ENCODE results near the gene MYO3B.

Gene MYO3B

DNA sequence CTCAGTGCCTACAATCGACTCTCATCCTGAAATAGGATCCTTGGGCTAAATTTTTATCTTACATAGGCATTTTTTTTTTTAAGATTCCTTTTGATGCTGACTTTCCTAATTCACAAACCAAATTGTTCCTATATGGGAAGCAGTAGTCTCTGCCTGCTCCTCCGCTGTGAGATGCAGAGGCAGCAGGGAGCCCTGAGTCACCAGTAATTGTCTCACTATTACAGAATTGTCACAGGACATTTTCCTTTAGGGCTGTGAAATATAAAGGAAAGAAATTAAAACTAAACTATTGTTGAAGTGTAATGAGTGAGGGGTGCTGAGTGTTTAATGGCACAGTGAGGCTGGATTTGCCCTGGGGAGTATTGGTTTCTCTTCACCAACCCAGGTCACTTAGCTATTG lies 63.8 kb downstream of the MYO3B start:
- Histone ChIP-seq H3K27me3 (ENCODE audit: insufficient read depth, low read length) (no peaks in the 10 kb centered on the region), H3K4me1 (ENCODE audit: insufficient read depth, low read length) (peaks cover 3% of the 10 kb centered on the region; the same call in 1 of the 2 replicates), H3K36me3 (ENCODE audit: insufficient read depth, low read depth, low read length) (no peaks in the 10 kb centered on the region), H3K9me3 (ENCODE audit: insufficient read depth, low read depth, low read length) (no peaks in the 10 kb centered on the region), H3K9ac (ENCODE audit: low read depth, low read length) (no peak overlapping the region), H3K4me3 (ENCODE audit: low read length) (no peak overlapping the region), H3K27ac (ENCODE audit: low read length) (no peak overlapping the region)

DNA sequence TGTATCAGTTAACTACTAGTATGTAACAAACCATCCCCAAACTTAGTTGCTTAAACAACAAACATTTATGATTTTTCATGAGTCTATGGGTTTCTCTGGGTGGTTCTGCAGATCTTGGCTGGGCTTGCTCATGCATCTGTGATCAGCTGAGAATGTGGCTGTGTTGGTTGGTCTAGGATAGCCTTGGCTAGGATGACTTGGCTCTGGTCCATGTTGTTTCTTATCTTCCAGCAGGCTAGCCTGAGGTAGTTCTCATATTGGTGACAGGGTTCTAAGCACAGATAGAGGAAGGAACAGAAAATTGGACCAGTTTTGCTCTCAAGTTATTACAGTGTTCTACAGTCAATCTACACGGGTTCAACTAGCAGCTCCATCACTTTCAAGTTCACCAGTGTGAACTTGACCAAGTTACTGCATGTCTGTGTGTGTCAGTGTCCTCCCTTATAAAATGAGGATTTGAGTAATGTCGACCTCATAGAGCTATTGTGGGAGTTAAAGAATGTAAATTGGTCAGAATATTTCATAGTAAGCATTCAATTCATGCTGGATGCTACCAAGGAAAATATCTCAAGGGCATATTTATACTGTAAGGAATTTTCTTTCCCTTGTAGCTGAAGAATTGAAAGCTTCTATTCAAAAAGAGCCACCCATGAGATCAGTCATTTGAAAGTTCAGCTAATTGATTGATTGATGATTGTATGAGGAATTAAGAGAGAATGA lies 65.3 kb downstream of the MYO3B start:
- Histone ChIP-seq H3K27me3 (ENCODE audit: insufficient read depth, low read length) (no peaks in the 10 kb centered on the region), H3K9ac (ENCODE audit: low read depth, low read length) (no peak overlapping the region), H3K4me3 (ENCODE audit: low read length) (no peak overlapping the region), H3K27ac (ENCODE audit: low read length) (no peak overlapping the region), H3K36me3 (ENCODE audit: insufficient read depth, low read depth, low read length) (no peaks in the 10 kb centered on the region), H3K4me1 (ENCODE audit: insufficient read depth, low read length) (no peaks in the 10 kb centered on the region), H3K9me3 (ENCODE audit: insufficient read depth, low read depth, low read length) (no peaks in the 10 kb centered on the region)

DNA sequence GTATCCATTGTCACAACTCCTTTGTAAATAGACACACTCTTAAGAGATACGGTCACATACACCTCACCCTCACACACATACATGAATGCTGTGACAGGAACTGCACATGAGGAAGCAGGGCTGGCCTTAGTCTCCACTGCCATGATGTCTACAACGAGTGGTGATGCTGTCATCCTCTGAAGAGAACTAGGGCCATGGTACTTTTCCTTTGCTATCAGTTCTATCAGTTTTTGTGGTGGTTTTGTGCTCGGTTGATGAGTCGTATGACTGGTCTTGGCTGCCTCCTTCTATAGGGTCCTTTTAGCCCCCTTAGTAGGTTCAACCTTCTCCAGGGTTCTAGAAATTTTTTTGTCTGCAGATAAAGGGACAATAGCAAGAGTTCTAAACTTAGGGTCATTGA lies 66.0 kb downstream of the MYO3B start:
- Histone ChIP-seq H3K27ac (ENCODE audit: low read length) (no peak overlapping the region), H3K9ac (ENCODE audit: low read depth, low read length) (no peak overlapping the region), H3K27me3 (ENCODE audit: insufficient read depth, low read length) (no peaks in the 10 kb centered on the region), H3K4me3 (ENCODE audit: low read length) (no peak overlapping the region), H3K9me3 (ENCODE audit: insufficient read depth, low read depth, low read length) (no peaks in the 10 kb centered on the region), H3K4me1 (ENCODE audit: insufficient read depth, low read length) (no peaks in the 10 kb centered on the region), H3K36me3 (ENCODE audit: insufficient read depth, low read depth, low read length) (no peaks in the 10 kb centered on the region)

DNA sequence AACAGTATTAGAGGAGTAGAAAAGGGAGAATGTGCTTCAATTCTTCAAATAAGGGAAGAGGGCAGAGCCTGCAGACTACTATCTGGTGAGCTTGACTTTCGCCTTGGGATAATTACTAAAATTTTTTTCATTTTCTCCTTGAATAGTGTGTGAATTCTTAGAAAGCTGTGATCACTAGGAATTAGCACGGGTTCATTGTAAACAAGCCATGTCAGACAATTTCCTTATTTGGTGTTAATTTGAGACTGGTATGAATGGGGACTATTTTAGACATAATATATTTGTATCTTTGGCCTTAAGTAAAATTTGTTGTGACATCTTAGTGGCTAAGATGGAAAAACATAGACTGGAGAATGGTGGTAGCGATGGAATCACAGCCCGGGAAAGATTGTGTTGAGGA lies 66.6 kb downstream of the MYO3B start:
- Histone ChIP-seq H3K27me3 (ENCODE audit: insufficient read depth, low read length) (no peaks in the 10 kb centered on the region), H3K9ac (ENCODE audit: low read depth, low read length) (no peak overlapping the region), H3K4me1 (ENCODE audit: insufficient read depth, low read length) (no peaks in the 10 kb centered on the region), H3K27ac (ENCODE audit: low read length) (no peak overlapping the region), H3K36me3 (ENCODE audit: insufficient read depth, low read depth, low read length) (no peaks in the 10 kb centered on the region), H3K4me3 (ENCODE audit: low read length) (no peak overlapping the region), H3K9me3 (ENCODE audit: insufficient read depth, low read depth, low read length) (no peaks in the 10 kb centered on the region)

DNA sequence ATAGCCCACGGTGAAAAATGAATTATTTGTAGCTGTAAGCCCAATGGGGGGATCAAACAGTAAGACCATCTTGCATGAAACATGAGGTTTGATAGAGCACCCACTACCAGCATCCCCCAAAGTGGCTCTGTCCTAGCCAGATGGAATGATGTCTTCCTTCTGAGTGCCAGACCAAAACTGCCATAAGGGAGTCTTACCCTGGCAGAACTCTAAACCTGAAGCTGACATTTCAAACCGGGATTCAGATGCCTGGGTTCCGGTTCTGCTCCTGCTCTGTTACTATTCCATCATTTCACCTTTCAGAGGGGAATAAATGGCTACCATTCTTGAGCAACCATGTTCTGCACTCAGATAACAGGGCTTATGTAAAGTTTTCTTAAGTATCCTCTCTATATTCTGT lies 67.4 kb downstream of the MYO3B start:
- Histone ChIP-seq H3K36me3 (ENCODE audit: insufficient read depth, low read depth, low read length) (no peaks in the 10 kb centered on the region), H3K9me3 (ENCODE audit: insufficient read depth, low read depth, low read length) (no peaks in the 10 kb centered on the region), H3K9ac (ENCODE audit: low read depth, low read length) (no peak overlapping the region), H3K27ac (ENCODE audit: low read length) (no peak overlapping the region), H3K4me3 (ENCODE audit: low read length) (no peak overlapping the region), H3K4me1 (ENCODE audit: insufficient read depth, low read length) (no peaks in the 10 kb centered on the region), H3K27me3 (ENCODE audit: insufficient read depth, low read length) (no peaks in the 10 kb centered on the region)

DNA sequence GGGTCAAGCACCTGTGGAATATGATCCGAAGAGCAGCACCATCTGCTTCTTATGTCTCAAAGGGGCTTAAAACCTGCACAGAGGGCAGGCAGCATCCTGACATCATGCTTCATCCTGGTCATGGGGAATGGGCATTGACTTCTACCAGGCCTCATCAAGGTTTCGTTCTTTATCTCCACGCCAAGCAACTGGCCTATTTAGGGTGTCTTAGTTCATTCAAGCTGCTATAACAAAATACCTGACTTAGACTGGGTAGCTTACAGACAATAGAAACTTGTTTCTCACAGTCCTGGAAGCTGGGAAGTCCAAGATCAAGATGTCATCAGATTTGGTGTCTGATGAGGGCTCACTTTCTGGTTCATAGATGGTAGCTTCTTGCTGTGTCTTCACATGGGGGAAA lies 69.4 kb downstream of the MYO3B start:
- H3K9ac ChIP-seq (ENCODE audit: low read depth, low read length), result no peak overlapping the region
- no peak overlapping the region for H3K4me3 ChIP-seq (ENCODE audit: low read length)
- H3K36me3 ChIP-seq (ENCODE audit: insufficient read depth, low read depth, low read length), result no peaks in the 10 kb centered on the region
- no peaks in the 10 kb centered on the region for H3K9me3 ChIP-seq (ENCODE audit: insufficient read depth, low read depth, low read length)
- H3K27me3 ChIP-seq (ENCODE audit: insufficient read depth, low read length), result no peaks in the 10 kb centered on the region
- H3K4me1 ChIP-seq (ENCODE audit: insufficient read depth, low read length), result no peaks in the 10 kb centered on the region
- no peak overlapping the region for H3K27ac ChIP-seq (ENCODE audit: low read length)

DNA sequence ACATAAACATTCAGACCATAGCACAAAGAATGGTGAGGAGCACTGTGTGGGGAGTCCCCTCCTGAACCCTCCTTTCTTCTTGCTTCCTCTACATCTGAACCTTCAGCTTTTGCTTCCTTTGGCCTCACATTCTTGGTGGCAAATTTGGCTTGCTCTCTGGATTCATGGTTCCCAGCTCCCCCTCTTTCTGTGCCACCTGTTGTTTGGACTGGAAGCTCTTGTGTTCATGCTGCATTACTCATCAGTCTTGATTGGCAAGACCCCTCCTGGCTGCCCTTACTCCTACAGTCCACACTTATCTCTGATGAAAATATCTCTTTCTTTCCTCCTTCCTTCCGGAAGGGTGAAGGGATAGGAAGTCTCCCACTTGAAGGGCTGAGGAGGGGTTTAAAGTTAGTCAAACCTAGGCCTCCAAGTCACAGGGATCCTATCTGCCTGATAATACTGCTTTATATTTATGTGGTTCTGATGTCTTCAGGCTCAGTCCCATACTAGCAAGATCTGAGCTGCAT lies 70.0 kb downstream of the MYO3B start:
- Histone ChIP-seq H3K4me3 (ENCODE audit: low read length) (no peak overlapping the region), H3K27me3 (ENCODE audit: insufficient read depth, low read length) (no peaks in the 10 kb centered on the region), H3K4me1 (ENCODE audit: insufficient read depth, low read length) (no peaks in the 10 kb centered on the region), H3K36me3 (ENCODE audit: insufficient read depth, low read depth, low read length) (no peaks in the 10 kb centered on the region), H3K27ac (ENCODE audit: low read length) (no peak overlapping the region), H3K9me3 (ENCODE audit: insufficient read depth, low read depth, low read length) (no peaks in the 10 kb centered on the region), H3K9ac (ENCODE audit: low read depth, low read length) (no peak overlapping the region)

DNA sequence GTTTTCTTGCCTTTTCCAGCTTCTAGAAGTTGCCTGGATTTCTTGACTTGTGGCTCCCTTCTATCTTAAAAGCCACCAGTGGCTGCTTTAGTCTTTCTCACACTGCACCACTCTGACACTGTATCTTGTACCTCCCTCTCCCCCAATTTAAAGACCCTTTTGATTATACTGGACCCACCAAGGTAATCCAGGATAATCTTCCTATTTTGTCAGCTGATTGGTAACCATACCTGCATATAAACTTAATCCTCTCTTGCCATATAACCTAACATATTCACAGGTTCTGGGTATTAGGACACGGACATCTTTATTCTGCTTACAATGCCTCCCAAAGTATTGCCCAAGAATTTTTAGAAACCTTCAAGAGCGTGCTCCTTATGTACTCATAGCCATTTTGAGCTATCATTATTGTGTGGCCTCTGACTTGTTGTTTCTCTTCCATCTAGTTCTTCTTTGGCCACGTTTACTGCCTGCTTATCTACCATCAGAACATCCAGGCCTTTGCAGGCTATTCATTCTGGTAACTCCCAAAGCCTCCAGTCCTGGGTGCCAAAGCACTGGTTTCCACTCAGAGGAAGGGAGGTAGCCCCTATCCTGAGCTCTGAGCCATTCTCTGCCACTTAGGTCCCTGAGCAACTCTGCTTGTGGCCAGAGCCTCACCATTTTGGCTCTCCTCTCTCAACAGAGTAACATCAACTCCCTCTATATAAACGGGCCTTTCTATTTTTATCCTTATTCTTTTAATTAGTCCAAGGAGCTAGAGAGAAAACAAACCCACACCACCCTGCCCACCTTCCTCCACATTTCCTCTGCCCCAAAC lies 70.8 kb downstream of the MYO3B start:
- no peak overlapping the region for H3K27ac ChIP-seq (ENCODE audit: low read length)
- no peaks in the 10 kb centered on the region for H3K27me3 ChIP-seq (ENCODE audit: insufficient read depth, low read length)
- H3K4me3 ChIP-seq (ENCODE audit: low read length), result no peak overlapping the region
- H3K4me1 ChIP-seq (ENCODE audit: insufficient read depth, low read length), result no peaks in the 10 kb centered on the region
- H3K9me3 ChIP-seq (ENCODE audit: insufficient read depth, low read depth, low read length), result no peaks in the 10 kb centered on the region
- no peak overlapping the region for H3K9ac ChIP-seq (ENCODE audit: low read depth, low read length)
- no peaks in the 10 kb centered on the region for H3K36me3 ChIP-seq (ENCODE audit: insufficient read depth, low read depth, low read length)

DNA sequence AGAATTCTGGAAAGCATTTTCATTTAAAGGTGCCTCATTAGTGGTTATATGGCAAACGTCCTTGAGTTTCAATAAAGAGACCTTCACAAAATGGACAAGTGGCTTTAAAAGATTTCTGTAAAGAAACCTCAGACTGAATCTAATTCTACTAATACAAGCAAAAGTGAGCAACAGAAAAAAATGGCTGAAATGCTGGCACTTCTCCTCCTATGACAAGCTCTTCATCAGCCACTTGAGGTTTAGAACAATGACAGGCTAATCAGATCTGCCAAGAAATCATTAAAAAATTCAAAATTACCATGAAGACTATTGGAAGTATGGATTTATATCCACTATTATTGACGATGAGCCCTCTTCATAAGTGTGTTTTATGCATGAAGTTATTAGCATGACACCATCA lies 71.8 kb downstream of the MYO3B start:
- Histone ChIP-seq H3K9ac (ENCODE audit: low read depth, low read length) (no peak overlapping the region), H3K27ac (ENCODE audit: low read length) (no peak overlapping the region), H3K9me3 (ENCODE audit: insufficient read depth, low read depth, low read length) (no peaks in the 10 kb centered on the region), H3K4me1 (ENCODE audit: insufficient read depth, low read length) (no peaks in the 10 kb centered on the region), H3K4me3 (ENCODE audit: low read length) (no peak overlapping the region), H3K27me3 (ENCODE audit: insufficient read depth, low read length) (no peaks in the 10 kb centered on the region), H3K36me3 (ENCODE audit: insufficient read depth, low read depth, low read length) (no peaks in the 10 kb centered on the region)

DNA sequence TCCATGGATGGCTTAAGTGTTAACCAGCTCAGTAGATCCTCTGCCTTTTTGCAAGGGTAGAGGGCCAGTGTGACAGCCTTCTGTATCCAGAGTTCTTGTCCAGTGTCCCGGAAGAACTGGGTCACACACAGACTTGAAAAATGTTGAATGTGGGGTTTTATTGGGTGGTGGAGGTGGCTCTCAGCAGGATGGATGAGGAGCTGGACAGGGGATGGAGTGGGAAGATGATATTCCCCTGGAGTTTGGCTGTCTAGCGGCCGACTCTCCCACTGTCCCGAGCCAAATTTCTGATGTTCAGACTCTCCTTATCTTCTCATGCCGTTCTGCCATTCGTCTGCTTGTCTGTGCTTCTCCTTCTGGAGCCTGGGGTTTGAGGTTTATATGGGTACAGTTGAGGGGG lies 72.6 kb downstream of the MYO3B start:
- H3K4me1 ChIP-seq (ENCODE audit: insufficient read depth, low read length), result no peaks in the 10 kb centered on the region
- H3K4me3 ChIP-seq (ENCODE audit: low read length), result no peak overlapping the region
- H3K27me3 ChIP-seq (ENCODE audit: insufficient read depth, low read length), result no peaks in the 10 kb centered on the region
- H3K27ac ChIP-seq (ENCODE audit: low read length), result no peak overlapping the region
- no peaks in the 10 kb centered on the region for H3K36me3 ChIP-seq (ENCODE audit: insufficient read depth, low read depth, low read length)
- H3K9me3 ChIP-seq (ENCODE audit: insufficient read depth, low read depth, low read length), result no peaks in the 10 kb centered on the region
- H3K9ac ChIP-seq (ENCODE audit: low read depth, low read length), result no peak overlapping the region

DNA sequence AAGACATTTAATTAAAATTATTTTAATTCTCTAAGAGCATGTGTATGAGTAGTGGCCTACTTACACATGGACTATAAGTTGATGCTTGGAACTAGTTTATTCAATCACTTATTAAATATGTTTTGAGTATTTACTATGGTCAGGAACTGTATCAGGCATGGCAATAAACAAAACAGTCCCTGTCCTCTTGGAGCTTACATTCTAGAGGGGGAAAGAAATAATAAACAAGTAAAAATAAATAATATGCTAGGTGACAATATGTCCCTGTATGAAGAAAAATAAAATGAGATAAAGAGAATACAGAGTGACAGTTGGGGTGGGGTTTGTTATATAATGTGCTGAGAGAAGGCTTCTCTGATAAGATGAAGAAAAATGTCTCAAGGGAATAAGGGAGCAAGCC lies 74.5 kb downstream of the MYO3B start:
- H3K27me3 ChIP-seq (ENCODE audit: insufficient read depth, low read length), result no peaks in the 10 kb centered on the region
- no peaks in the 10 kb centered on the region for H3K9me3 ChIP-seq (ENCODE audit: insufficient read depth, low read depth, low read length)
- H3K9ac ChIP-seq (ENCODE audit: low read depth, low read length), result no peak overlapping the region
- H3K4me3 ChIP-seq (ENCODE audit: low read length), result no peak overlapping the region
- no peaks in the 10 kb centered on the region for H3K36me3 ChIP-seq (ENCODE audit: insufficient read depth, low read depth, low read length)
- no peaks in the 10 kb centered on the region for H3K4me1 ChIP-seq (ENCODE audit: insufficient read depth, low read length)
- H3K27ac ChIP-seq (ENCODE audit: low read length), result no peak overlapping the region

DNA sequence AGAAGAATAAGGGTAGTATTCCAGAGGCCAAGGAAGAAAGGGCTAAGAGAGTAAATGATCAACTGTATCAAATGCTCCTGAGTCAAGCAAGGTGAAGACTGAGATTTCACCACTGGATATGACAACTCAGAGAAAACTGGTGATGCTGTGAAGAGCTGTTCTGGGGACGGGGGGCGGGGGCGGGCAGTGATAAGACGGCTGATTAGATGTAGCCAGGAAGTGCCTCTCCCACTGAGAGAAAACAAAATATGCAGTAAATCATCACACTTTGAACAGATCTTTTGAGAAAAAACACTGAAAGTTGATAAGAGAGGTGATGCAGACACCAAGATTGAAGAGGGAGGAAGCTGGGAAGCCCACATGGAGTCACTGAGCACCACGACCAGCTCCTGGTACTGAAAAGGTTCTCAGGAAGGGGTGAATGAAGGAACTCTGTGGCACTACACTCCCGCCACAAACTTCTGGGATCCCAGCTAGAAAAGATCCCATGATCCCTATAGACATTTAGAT lies 75.8 kb downstream of the MYO3B start:
- no peak overlapping the region for H3K4me3 ChIP-seq (ENCODE audit: low read length)
- H3K27ac ChIP-seq (ENCODE audit: low read length), result no peak overlapping the region
- no peaks in the 10 kb centered on the region for H3K27me3 ChIP-seq (ENCODE audit: insufficient read depth, low read length)
- no peaks in the 10 kb centered on the region for H3K9me3 ChIP-seq (ENCODE audit: insufficient read depth, low read depth, low read length)
- H3K36me3 ChIP-seq (ENCODE audit: insufficient read depth, low read depth, low read length), result no peaks in the 10 kb centered on the region
- H3K9ac ChIP-seq (ENCODE audit: low read depth, low read length), result no peak overlapping the region
- H3K4me1 ChIP-seq (ENCODE audit: insufficient read depth, low read length), result no peaks in the 10 kb centered on the region
